GM21381 (cell line): Measurements from ENCODE around the gene ADCY4.

Experiments
- ATAC-seq: cut with Tn5 transposase; IDR thresholded peaks from one replicate; pipeline ENCODE4 v1.9.1; 2021; ENCODE audit warnings: mild to moderate bottlenecking, moderate library complexity; ENCODE audit not compliant: unreplicated experiment

Gene ADCY4

DNA sequence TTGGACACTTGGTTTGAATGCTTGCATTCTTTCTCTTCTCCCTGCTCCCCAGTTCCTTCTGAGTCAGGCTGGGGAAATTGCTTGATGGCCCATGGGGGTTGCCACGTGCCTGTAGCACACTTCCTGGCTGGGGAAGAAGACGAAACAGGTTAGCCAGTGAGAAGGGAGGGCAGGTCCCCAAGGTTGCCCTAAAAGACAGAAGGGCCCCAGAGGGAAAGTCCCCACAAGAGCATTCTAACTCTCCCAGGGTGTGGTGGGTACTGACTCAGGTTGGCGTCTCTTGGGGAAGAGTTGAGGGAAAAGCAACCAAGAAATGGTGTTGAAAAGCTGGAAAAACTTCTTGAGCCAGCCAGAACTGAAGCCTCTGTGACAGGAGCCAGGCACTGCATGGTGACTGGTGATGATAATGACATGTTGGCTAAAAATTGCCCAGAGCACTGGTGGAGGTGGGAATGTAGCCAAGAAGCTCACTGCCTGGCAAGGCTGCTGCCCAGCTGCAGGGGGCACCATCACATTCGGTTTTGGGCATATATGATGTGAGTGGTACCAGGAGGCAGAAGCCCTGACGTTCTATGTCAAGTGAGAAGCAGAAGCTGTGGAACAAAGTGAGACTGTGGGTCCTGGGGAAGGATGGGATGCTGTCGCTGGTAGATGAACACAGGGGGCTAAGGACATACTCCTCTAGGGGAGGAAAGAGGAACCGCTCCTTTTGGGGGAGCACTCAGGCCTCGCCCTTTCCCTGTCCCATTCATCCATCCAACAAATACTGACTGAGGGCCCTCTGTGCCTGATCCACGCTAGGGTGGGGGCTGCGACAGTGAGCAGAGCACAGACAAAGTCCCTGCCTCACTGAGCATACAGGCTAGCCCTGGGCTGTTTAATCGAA lies 55.3 kb downstream of the ADCY4 start:
- ATAC-seq = no peak

DNA sequence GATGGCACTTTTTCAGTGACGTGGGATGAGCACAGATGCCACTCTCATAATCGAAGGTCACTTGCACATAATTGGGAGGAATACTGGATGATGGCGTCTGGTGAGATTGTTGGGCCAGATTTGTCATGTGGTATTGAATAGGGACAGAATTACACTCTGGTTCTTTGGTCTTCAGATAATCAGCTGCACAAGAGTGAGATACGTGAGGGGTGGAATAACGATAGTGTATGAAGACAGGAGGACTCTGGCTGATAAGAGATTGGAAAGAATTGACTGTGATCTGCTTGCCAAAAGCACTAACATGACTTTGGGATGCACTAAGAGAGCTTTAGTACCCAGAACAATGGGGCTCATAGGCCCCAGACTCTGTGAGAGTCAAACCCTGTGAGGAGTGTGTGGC lies 56.4 kb downstream of the ADCY4 start:
- ATAC-seq = no peak

DNA sequence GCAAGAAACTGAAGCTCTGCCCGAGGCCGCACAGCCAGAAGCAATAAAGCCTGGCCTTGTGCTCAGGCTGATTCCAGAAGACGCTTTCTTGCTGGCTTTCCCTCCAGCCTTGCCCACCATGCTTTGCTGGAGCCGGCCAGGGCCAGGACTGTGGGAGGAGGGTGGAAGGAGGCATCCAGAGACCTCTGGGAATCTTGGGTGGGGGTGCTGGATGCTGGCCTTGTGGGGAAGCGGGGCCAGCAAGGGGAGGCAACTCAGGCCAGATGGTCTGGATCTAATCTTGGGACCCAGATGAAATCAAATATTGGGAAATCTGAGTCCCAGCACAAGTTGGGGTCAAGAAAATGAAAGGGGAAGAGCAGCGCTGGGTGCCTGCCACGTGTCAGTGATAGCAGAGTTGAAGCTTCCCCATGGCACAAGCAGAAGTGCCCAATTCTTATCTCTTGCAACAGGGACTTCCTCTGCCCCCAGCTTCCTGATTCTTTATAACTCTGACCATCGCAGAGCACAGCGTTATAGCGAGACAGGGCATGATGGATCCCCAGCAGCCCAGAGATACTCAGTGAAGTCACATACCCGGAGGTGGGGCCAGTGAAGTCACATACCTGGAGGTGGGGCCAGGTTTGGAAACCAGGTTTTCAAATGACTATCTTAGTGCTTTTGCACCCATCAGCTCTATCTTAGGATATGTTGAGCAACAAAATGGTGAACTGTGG lies 57.1 kb downstream of the ADCY4 start:
- ATAC-seq = no peak

DNA sequence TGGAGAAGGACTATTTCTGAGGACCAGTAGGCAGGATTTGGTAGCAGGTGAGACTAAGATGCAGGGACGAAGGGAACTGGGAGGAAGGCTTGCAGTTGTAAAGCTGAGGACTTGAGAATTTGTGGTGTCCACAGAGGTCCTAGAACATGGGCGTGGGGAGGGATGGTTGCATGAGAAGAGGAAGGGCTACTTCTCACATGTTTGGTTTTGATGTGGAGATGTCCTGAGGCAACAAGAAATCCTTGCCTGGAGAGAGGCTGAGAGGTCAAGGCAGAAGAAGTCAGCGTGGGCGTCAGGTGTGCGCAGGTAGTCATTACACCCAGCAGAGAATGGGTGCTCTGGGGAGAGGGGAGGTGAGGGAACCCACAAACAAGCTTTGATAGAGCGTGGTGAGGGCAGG lies 57.8 kb downstream of the ADCY4 start:
- no peak for ATAC-seq

DNA sequence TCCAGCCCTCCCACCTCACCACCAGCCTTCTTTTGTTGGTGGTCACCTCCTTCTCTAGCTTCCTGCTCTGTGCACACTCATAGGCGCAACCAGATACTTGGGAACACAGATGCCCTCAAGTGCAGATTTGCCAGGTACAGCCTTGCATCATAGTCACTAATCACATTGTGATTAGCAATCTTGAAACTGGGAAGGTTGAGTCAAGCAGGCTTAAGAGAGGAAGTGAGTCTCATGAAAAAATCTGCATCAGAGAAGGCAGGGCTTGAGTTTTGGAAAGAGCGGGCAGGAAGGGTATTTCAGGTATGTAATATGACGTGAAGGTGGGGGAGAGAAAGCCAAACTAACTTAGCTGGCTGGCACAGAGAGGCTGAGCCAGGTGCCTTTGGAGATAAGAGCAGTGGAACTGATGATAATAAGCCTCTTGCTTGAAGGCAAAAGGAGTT lies 60.7 kb downstream of the ADCY4 start:
- peak; percentile 34 for ATAC-seq

DNA sequence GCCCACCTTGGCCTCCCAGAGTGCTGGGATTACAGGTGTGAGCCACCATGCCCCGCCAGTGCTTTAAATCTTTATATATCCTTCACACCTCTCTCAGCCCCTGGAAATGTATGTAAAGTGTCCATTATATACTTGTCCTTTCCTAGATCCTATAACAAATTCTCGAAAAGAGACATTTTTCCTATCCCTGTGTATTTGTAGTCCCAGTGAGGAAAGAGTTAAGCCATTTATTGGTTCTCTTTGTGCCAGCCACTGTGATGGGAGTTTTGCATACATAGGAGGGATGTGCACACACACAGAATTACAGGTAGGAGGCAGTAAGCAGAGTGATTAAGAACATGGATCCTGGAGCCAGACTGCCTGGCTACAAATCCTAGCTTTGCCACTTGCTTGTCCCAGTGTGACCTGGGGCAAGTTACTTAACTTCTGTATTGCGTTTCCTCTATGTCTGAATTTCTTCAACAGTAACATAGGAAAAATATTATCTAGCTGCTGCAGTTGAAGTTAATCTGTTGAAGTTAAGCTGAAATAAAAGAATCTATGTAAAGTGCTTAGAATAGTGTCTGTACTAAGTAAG lies 61.4 kb downstream of the ADCY4 start:
- no peak for ATAC-seq

DNA sequence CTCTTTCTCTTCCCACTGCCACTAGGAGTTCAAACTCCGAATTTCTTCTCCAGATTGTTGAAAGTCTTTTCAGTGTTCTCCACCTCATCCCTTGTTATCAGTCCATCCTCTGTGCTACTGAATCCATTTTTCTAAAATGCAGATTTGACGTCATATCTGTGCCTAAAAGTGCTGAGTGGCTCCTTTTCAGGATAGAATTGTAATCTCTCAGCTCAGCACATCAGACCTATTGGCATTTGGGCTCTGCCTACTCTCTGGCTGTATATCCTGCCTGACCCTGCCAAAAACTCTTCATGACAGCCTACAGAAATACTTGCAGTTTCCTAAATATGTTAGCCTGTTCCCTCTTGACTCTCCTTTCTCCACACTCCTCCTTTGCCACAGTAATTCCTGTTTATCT lies 62.4 kb downstream of the ADCY4 start:
- ATAC-seq = no peak

DNA sequence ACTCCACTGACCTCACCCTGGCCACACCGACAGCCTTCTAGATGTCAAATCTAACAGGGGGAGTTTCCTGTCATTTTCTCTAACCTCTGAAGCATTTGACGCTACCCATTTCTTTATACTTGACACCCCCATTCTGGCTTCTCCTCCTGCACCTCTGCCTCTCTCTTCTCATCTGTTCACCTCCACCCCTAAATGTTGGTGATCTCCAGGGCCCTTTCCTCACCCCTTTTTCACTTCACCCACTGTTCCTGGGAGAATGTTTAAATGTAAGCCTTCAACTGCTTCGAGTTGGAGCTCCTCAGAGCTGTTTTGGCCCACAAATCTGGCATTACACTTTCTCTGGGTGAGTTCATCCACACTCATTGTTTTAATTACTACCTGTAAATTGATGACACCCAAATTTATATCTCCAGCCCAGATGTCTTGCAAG lies 63.0 kb downstream of the ADCY4 start:
- no peak for ATAC-seq

DNA sequence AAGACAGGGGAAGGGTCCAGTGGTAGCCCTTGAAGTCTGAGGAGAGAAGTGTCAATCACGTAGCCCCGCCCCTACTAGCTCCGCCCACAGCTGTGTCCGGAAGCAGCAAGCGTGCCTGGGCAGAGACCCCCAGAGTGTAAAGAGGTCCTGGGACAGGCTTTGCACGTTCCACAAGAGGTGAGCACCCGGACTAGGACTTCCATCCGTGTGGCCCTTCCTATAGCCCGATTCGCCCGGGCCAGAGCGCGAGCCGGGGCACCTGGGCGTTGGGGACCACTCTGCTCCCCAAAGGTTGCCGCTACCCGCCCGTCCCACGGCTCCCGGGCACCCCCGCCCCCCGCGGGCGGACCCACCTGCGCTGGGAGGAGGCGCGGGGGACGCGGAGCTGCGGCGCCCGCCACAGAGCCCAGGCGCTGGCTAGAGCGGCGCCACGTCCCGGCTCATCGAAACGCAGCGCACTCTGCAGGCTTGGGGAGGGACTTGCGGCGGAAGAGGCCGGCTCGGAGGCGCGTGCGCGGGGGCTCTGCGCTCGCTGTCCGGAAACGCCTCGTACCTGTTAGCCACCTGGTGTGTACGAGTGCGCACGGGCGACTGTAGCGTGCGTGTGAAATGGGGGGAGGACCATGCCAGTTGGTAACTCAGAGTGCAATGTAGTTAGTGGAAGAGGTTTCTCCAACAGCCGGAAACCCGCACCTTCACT lies 63.6 kb downstream of the ADCY4 start, which contains the start of gene RABGGTA:
TSS of gene RABGGTA (minus strand) at position 464 of the 700 bp plus-strand sequence. CDS start 482 bp downstream, outside the sequence.
- peak; percentile 84 for ATAC-seq

DNA sequence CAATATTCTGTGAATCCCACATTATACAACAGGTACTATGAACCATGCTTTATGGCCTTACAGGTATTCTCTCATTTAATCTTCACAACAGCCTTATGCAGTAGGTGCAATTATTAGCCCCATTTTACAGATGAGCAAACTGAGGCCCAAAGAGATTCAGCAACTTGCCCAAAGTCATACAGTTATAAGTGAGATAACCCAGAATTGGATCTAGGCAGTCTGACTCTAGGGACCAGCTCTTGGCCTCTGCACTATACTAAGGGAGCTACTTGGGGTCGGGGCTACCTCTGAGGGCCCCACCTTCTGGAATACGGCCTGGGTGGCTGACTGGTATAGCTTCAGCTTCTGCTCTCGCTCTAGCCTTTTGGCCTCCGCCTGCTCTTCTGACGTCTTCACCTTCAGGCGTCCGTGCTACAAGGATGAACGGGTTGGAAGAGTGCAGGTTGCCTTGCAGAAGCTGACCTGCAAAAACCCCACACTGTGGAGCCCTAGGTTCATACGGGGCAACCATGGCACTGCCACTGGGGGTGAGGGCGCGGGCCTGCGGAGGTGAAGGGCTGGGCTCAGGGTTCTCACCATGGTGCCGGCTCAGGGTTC lies 64.2 kb downstream of the ADCY4 start:
- ATAC-seq = no peak

DNA sequence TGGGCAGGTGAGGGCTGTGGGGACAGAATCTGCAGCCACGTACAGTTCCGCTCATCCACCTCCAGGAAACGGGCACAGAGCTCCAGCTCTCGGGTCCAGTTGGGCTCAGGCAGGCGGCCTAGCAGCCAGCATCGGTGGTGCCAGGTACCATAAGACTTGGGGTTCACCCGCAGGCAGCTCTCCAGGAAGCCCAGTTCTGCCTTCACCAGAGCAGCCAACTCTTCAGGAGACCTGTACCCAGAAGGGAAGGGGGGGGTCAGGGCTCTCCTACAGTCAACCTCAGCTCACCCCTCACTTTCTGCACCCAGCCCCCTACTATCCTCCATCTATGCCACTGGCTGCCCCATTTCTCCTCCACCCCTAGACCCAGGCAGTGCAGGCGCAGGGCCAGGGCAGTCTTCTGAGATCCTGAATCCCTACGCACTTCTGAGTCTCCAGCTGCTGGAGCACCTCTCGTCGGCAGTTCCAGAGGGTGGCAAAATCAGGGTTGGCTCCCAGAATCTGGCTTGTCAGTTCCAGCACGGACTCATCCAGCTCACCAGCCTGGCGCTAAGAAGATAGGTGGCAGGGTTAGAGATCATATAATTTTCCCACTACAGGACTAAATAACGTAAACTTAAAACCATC lies 64.8 kb downstream of the ADCY4 start:
- no peak for ATAC-seq

DNA sequence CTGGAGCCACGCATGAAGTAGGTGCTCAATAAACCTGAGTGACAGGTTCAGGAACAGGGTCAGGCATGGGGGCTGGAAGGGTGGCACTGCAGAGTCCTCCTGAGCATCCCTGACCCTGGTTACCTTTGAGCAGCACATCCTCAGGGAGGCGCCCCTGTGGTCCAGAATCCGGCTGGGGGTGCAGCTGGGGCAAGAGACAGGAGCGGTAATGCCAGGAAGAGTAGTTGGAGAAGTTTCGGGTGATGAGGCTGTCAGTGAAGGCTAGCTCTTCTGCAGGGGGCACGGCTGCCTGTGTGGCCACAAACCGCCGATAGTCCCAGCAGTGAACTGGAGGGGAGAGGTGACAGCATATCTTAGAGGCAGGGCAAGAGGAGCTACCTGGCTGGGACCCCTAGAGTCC lies 65.5 kb downstream of the ADCY4 start:
- no peak for ATAC-seq
